ENCODE measurements around the gene MAMDC2. TPM values are rescaled to one million over a fixed set of nuclear protein-coding genes. Genes with fewer than 3 reads are reported as not detected.
A peak's percentile ranks its signal among the peaks of the same experiment; 100 is the strongest.
"Not testable (repeated sequence)": the region's sequence is repeated elsewhere in the genome, so short reads cannot be mapped to it uniquely, and the experiment has no call there.

MAMDC2 gene
- total RNA-seq, 1 experiment from 2014 or later = not detected

- Histone ChIP-seq H3K4me1 (replicated peaks) (no peaks in the 10 kb centered on the region), H3K27ac (no peak overlapping the region), H3K9me3 (replicated peaks) (no peaks in the 10 kb centered on the region), H3K4me3 (no peak overlapping the region), H3K27me3 (replicated peaks) (no peaks in the 10 kb centered on the region), H3K36me3 (no peaks in the 10 kb centered on the region)
- no peak for DNase-seq (ENCODE audit: low read depth in 1 of 2, low spot score in 2 of 2)
These were observed 161.8 kb downstream of the MAMDC2 start for GRCh38 chr9:70205366-70206020.

GRCh38 chr9:70217029-70217428 lies 173.4 kb downstream of the MAMDC2 start:
- Histone ChIP-seq H3K27ac (no peak overlapping the region), H3K9me3 (replicated peaks) (no peaks in the 10 kb centered on the region; the same call in 1 of the 2 replicates), H3K4me3 (no peak overlapping the region), H3K4me1 (replicated peaks) (no peaks in the 10 kb centered on the region), H3K36me3 (no peaks in the 10 kb centered on the region), H3K27me3 (replicated peaks) (no peaks in the 10 kb centered on the region)
- DNase-seq (ENCODE audit: low read depth in 1 of 2, low spot score in 2 of 2) = no peak

- H3K4me1 ChIP-seq (replicated peaks) = no peaks in the 10 kb centered on the region
- no peak for DNase-seq (ENCODE audit: low read depth in 1 of 2, low spot score in 2 of 2)
- no peaks in the 10 kb centered on the region for H3K36me3 ChIP-seq
- H3K4me3 ChIP-seq = no peak overlapping the region
- no peaks in the 10 kb centered on the region for H3K27me3 ChIP-seq (replicated peaks)
- no peak overlapping the region for H3K27ac ChIP-seq
- no peaks in the 10 kb centered on the region for H3K9me3 ChIP-seq (replicated peaks)
These were observed 175.1 kb downstream of the MAMDC2 start for GRCh38 chr9:70218767-70219166.

- DNase-seq (ENCODE audit: low read depth in 1 of 2, low spot score in 2 of 2) = no peak
- H3K27me3 ChIP-seq (replicated peaks) = no peaks in the 10 kb centered on the region
- no peaks in the 10 kb centered on the region for H3K36me3 ChIP-seq
- H3K4me1 ChIP-seq (replicated peaks) = no peaks in the 10 kb centered on the region
- no peak overlapping the region for H3K27ac ChIP-seq
- H3K9me3 ChIP-seq (replicated peaks) = no peaks in the 10 kb centered on the region
- H3K4me3 ChIP-seq = no peak overlapping the region
These were observed 176.6 kb downstream of the MAMDC2 start for GRCh38 chr9:70220216-70220615.

- no peak for DNase-seq (ENCODE audit: low read depth in 1 of 2, low spot score in 2 of 2)
- Histone ChIP-seq H3K36me3 (no peaks in the 10 kb centered on the region), H3K4me1 (replicated peaks) (no peaks in the 10 kb centered on the region), H3K9me3 (replicated peaks) (no peaks in the 10 kb centered on the region), H3K27me3 (replicated peaks) (no peaks in the 10 kb centered on the region), H3K27ac (no peak overlapping the region), H3K4me3 (no peak overlapping the region)
These were observed 178.7 kb downstream of the MAMDC2 start for GRCh38 chr9:70222354-70222753.

GRCh38 chr9:70228118-70228517 lies 184.5 kb downstream of the MAMDC2 start:
- no peak overlapping the region for H3K27ac ChIP-seq
- H3K4me1 ChIP-seq (replicated peaks) = 0 out of 2 replicates have a peak, but pooled peaks cover 3% of the 10 kb centered on the region
- no peaks in the 10 kb centered on the region for H3K36me3 ChIP-seq
- DNase-seq (ENCODE audit: low read depth in 1 of 2, low spot score in 2 of 2) = no peak
- no peak overlapping the region for H3K4me3 ChIP-seq
- H3K27me3 ChIP-seq (replicated peaks) = no peaks in the 10 kb centered on the region
- H3K9me3 ChIP-seq (replicated peaks) = no peaks in the 10 kb centered on the region

- H3K9me3 ChIP-seq (replicated peaks) = no peaks in the 10 kb centered on the region
- no peak for DNase-seq (ENCODE audit: low read depth in 1 of 2, low spot score in 2 of 2)
- no peaks in the 10 kb centered on the region for H3K27me3 ChIP-seq (replicated peaks)
- 0 out of 2 replicates have a peak, but pooled peaks cover 3% of the 10 kb centered on the region for H3K4me1 ChIP-seq (replicated peaks)
- no peak overlapping the region for H3K4me3 ChIP-seq
- H3K36me3 ChIP-seq = no peaks in the 10 kb centered on the region
- no peak overlapping the region for H3K27ac ChIP-seq
These were observed 185.0 kb downstream of the MAMDC2 start for GRCh38 chr9:70228611-70229010.

GRCh38 chr9:70229026-70229425 lies 185.4 kb downstream of the MAMDC2 start:
- no peaks in the 10 kb centered on the region for H3K9me3 ChIP-seq (replicated peaks)
- H3K4me1 ChIP-seq (replicated peaks) = 0 out of 2 replicates have a peak, but pooled peaks cover 3% of the 10 kb centered on the region
- no peaks in the 10 kb centered on the region for H3K27me3 ChIP-seq (replicated peaks)
- no peaks in the 10 kb centered on the region for H3K36me3 ChIP-seq
- no peak overlapping the region for H3K27ac ChIP-seq
- DNase-seq (ENCODE audit: low read depth in 1 of 2, low spot score in 2 of 2) = no peak
- no peak overlapping the region for H3K4me3 ChIP-seq

- Histone ChIP-seq H3K9me3 (replicated peaks) (no peaks in the 10 kb centered on the region), H3K27me3 (replicated peaks) (no peaks in the 10 kb centered on the region), H3K4me1 (replicated peaks) (0 out of 2 replicates have a peak, but pooled peaks cover 3% of the 10 kb centered on the region), H3K4me3 (no peak overlapping the region), H3K36me3 (no peaks in the 10 kb centered on the region), H3K27ac (no peak overlapping the region)
- peak in 1 of 2 experiments; percentile 27 for DNase-seq (ENCODE audit: low read depth in 1 of 2, low spot score in 2 of 2)
These were observed 185.9 kb downstream of the MAMDC2 start for GRCh38 chr9:70229579-70229978.

- Histone ChIP-seq H3K4me1 (replicated peaks) (0 out of 2 replicates have a peak, but pooled peaks cover 3% of the 10 kb centered on the region), H3K4me3 (no peak overlapping the region), H3K36me3 (no peaks in the 10 kb centered on the region), H3K27ac (no peak overlapping the region), H3K27me3 (replicated peaks) (no peaks in the 10 kb centered on the region), H3K9me3 (replicated peaks) (no peaks in the 10 kb centered on the region)
- no peak for DNase-seq (ENCODE audit: low read depth in 1 of 2, low spot score in 2 of 2)
These were observed 188.8 kb downstream of the MAMDC2 start for GRCh38 chr9:70232476-70232875.

- H3K27ac ChIP-seq; DNase-seq (ENCODE audit: low read depth in 1 of 2, low spot score in 2 of 2); H3K9me3 ChIP-seq (replicated peaks); H3K27me3 ChIP-seq (replicated peaks); H3K4me3 ChIP-seq; H3K36me3 ChIP-seq; H3K4me1 ChIP-seq (replicated peaks): not testable (repeated sequence)
These were observed 190.6 kb downstream of the MAMDC2 start for GRCh38 chr9:70234208-70234607.

- H3K9me3 ChIP-seq (replicated peaks); H3K27me3 ChIP-seq (replicated peaks); H3K27ac ChIP-seq; DNase-seq (ENCODE audit: low read depth in 1 of 2, low spot score in 2 of 2); H3K4me3 ChIP-seq; H3K36me3 ChIP-seq; H3K4me1 ChIP-seq (replicated peaks): not testable (repeated sequence)
These were observed 202.3 kb downstream of the MAMDC2 start for GRCh38 chr9:70245952-70246351.

- Histone ChIP-seq H3K4me3 (no peak overlapping the region), H3K27me3 (replicated peaks) (no peaks in the 10 kb centered on the region), H3K4me1 (replicated peaks) (no peaks in the 10 kb centered on the region), H3K36me3 (no peaks in the 10 kb centered on the region), H3K9me3 (replicated peaks) (no peaks in the 10 kb centered on the region), H3K27ac (no peak overlapping the region)
- DNase-seq (ENCODE audit: low read depth in 1 of 2, low spot score in 2 of 2) = no peak
These were observed 206.6 kb downstream of the MAMDC2 start for GRCh38 chr9:70250221-70250620.

GRCh38 chr9:70255486-70255885 lies 211.8 kb downstream of the MAMDC2 start:
- peaks cover 37% of the 10 kb centered on the region for H3K4me1 ChIP-seq (replicated peaks)
- H3K9me3 ChIP-seq (replicated peaks) = no peaks in the 10 kb centered on the region

GRCh38 chr9:70256123-70256551 lies 212.5 kb downstream of the MAMDC2 start:
- peak in 1 of 2 experiments; percentile 67 for DNase-seq (ENCODE audit: low read depth in 1 of 2, low spot score in 2 of 2)

More at GRCh38 chr9:70255486-70255885, 211.8 kb downstream of the MAMDC2 start:
- no peak for DNase-seq (ENCODE audit: low read depth in 1 of 2, low spot score in 2 of 2)
- H3K36me3 ChIP-seq = peaks cover 13% of the 10 kb centered on the region
- no peak overlapping the region for H3K4me3 ChIP-seq
- H3K27ac ChIP-seq = peak overlapping the region; percentile 39
- no peaks in the 10 kb centered on the region for H3K27me3 ChIP-seq (replicated peaks)

More at GRCh38 chr9:70256123-70256551, 212.5 kb downstream of the MAMDC2 start:
- Histone ChIP-seq H3K9me3 (replicated peaks) (no peaks in the 10 kb centered on the region), H3K4me1 (replicated peaks) (peaks cover 37% of the 10 kb centered on the region), H3K36me3 (peaks cover 20% of the 10 kb centered on the region), H3K27ac (peak overlapping the region; percentile 39), H3K4me3 (no peak overlapping the region), H3K27me3 (replicated peaks) (no peaks in the 10 kb centered on the region)

Measured in SJSA1 (cell line).